CD4-positive, alpha-beta T cell treated with Interleukin-6 at 100 ng/mL for 8 hours (primary cell): Measurements from ENCODE around the gene OR2A14.
"Not testable (repeated sequence)": the region's sequence is repeated elsewhere in the genome, so short reads cannot be mapped to it uniquely, and the experiment has no call there.

Experiments
- DNase-seq: peaks from one replicate; pipeline ENCODE4 v3.0.0-alpha.2; 2020; ENCODE audit warnings: mixed read lengths, low spot score

Gene OR2A14

GRCh38 chr7:144158861-144159260 lies 35.9 kb downstream of the OR2A14 start:
- DNase-seq, result no peak

- DNase-seq, result no peak
These were observed 41.8 kb downstream of the OR2A14 start for GRCh38 chr7:144164784-144165183.

- not testable (repeated sequence) for DNase-seq
These were observed 48.8 kb downstream of the OR2A14 start for GRCh38 chr7:144171594-144172350.

GRCh38 chr7:144174613-144175012 lies 51.6 kb downstream of the OR2A14 start:
- DNase-seq, result no peak

GRCh38 chr7:144178380-144179164 lies 55.6 kb downstream of the OR2A14 start:
- DNase-seq, result peak; percentile 40

GRCh38 chr7:144179165-144179479 lies 56.1 kb downstream of the OR2A14 start:
- not testable (repeated sequence) for DNase-seq
